ENCODE results near the gene ELMO1. TPM values are rescaled to one million over a fixed set of nuclear protein-coding genes. Genes with fewer than 3 reads are reported as not detected.
"Not testable (repeated sequence)": the region's sequence is repeated elsewhere in the genome, so short reads cannot be mapped to it uniquely, and the experiment has no call there.

ELMO1 gene
- total RNA-seq, 1 donor from 2014 or later: 66.1 TPM

DNA sequence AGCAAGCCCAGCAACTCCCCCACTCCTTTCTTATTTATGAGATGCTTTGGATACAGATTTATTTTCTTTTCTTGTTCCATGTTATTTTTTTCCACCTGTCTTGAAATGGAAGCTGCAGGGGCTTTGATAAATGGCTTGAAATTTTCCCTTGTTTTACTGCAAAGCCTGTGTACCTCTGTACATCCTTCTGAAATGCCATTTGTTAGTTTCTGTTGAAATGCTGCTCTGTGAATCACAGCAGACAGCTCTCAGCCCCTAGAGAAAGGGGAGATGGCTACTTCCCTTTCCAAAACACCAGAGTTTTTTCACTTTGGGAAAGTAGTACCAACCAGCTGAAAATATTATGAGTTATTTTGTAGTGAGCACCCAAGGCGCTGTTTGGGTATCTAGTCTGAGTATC lies 304.2 kb downstream of the ELMO1 start:
- TF ChIP-seq, protein P1, sequence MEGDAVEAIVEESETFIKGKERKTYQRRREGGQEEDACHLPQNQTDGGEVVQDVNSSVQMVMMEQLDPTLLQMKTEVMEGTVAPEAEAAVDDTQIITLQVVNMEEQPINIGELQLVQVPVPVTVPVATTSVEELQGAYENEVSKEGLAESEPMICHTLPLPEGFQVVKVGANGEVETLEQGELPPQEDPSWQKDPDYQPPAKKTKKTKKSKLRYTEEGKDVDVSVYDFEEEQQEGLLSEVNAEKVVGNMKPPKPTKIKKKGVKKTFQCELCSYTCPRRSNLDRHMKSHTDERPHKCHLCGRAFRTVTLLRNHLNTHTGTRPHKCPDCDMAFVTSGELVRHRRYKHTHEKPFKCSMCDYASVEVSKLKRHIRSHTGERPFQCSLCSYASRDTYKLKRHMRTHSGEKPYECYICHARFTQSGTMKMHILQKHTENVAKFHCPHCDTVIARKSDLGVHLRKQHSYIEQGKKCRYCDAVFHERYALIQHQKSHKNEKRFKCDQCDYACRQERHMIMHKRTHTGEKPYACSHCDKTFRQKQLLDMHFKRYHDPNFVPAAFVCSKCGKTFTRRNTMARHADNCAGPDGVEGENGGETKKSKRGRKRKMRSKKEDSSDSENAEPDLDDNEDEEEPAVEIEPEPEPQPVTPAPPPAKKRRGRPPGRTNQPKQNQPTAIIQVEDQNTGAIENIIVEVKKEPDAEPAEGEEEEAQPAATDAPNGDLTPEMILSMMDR (IDR thresholded peaks at IDR 0.05; ENCODE audit: unreplicated experiment): no peak
- DNase-seq (ENCODE audit: low spot score, unreplicated experiment): no peak
- Mint-ChIP-seq H3K36me3 (ENCODE audit: insufficient read depth) (peaks cover 23% of the 10 kb centered on the region), H3K27me3 (no peaks in the 10 kb centered on the region), H3K9me3 (ENCODE audit: low read depth) (peaks cover 25% of the 10 kb centered on the region), H3K4me3 (ENCODE audit: low read depth) (no peak overlapping the region), H3K4me1 (ENCODE audit: low read depth) (peaks cover 8% of the 10 kb centered on the region), H3K27ac (no peak overlapping the region)

DNA sequence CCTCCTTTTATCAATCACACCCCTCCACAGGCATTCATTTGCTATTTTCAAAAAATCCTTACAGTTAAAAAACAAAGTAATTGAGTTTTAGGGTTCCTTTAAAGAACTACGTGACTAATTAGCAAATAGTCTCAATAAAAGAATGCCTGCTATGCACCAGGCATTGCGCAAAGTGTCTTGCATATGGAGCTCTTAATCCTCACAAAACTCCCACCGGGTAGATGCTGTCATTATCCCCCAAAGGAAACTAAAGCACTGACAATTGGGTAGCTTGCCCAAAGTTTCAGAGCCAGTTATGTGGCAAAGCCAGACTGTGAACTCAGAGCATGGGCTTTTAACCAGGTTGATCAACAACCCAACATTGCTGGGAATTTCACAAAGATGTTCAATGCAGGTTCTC lies 305.7 kb downstream of the ELMO1 start:
- Mint-ChIP-seq H3K4me1 (ENCODE audit: low read depth) (peaks cover 2% of the 10 kb centered on the region), H3K9me3 (ENCODE audit: low read depth) (peaks cover 37% of the 10 kb centered on the region), H3K4me3 (ENCODE audit: low read depth) (no peak overlapping the region), H3K27ac (no peak overlapping the region), H3K27me3 (no peaks in the 10 kb centered on the region), H3K36me3 (ENCODE audit: insufficient read depth) (peaks cover 32% of the 10 kb centered on the region)
- no peak for DNase-seq (ENCODE audit: low spot score, unreplicated experiment)
- TF ChIP-seq, protein P1 (IDR thresholded peaks at IDR 0.05; ENCODE audit: unreplicated experiment): no peak

DNA sequence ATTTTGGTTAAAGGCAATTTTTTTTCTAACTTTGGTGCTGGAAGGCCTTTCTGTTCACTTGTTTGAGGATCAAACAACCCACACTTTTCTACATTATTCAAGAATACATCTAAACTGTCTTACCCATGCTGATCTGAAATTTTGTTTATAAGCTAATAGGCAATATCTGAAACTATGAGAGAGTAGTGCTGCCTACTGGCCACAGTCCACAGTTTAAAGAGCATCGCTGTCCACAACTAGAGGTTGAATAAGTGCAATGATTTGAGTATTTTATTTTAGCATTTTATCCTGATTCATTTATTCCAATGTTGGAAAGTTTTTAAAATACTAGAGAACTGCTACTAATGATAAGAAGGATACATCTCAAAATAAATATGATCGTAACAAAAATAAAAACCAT lies 306.9 kb downstream of the ELMO1 start:
- H3K9me3 Mint-ChIP-seq (ENCODE audit: low read depth): peaks cover 40% of the 10 kb centered on the region
- peaks cover 34% of the 10 kb centered on the region for H3K36me3 Mint-ChIP-seq (ENCODE audit: insufficient read depth)
- TF ChIP-seq, protein P1 (IDR thresholded peaks at IDR 0.05; ENCODE audit: unreplicated experiment): no peak
- H3K4me3 Mint-ChIP-seq (ENCODE audit: low read depth): no peak overlapping the region
- H3K4me1 Mint-ChIP-seq (ENCODE audit: low read depth): peaks cover 4% of the 10 kb centered on the region
- no peaks in the 10 kb centered on the region for H3K27me3 Mint-ChIP-seq
- DNase-seq (ENCODE audit: low spot score, unreplicated experiment): no peak
- no peak overlapping the region for H3K27ac Mint-ChIP-seq

DNA sequence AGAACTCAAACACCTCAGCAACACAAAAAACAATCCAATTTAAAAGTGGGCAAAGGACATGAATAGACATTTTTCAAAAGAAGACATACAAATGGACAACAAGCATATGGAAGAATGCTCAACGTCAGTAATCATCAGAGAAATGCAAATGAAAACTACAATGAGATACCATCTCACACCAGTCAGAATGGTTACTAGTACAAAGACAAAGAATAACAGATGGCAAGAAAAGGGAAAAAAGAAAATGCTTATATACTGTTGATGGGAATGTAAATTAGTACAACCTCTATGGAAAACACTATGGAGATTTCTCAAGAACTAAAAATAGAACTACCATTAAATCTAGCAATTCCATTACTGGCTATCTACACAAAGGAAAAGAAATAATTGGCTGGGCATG lies 314.8 kb downstream of the ELMO1 start:
- Mint-ChIP-seq H3K36me3 (ENCODE audit: insufficient read depth) (peaks cover 43% of the 10 kb centered on the region), H3K9me3 (ENCODE audit: low read depth) (peaks cover 23% of the 10 kb centered on the region)
- not testable (repeated sequence) for H3K27me3 Mint-ChIP-seq; DNase-seq (ENCODE audit: low spot score, unreplicated experiment); H3K4me3 Mint-ChIP-seq (ENCODE audit: low read depth); H3K4me1 Mint-ChIP-seq (ENCODE audit: low read depth); H3K27ac Mint-ChIP-seq

DNA sequence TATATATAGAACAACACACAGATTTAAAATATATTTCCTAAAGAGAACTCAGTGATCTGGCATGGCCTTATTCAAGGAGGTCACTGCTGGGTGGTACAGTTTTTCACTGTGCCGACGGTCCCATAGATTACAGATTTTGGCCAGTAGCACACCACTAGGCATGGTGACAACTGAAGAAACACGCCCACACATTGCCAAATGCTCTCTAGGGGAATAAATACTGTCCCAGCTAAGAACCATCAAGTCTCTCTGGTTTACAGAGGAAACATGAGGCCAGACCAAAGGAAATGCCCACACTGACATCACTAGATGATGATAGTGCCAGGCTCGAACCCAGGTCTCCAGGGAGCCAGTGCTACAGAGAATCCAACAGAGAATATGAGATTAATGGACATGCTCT lies 316.8 kb downstream of the ELMO1 start:
- peaks cover 1% of the 10 kb centered on the region for H3K4me1 Mint-ChIP-seq (ENCODE audit: low read depth)
- H3K9me3 Mint-ChIP-seq (ENCODE audit: low read depth): peaks cover 10% of the 10 kb centered on the region
- DNase-seq (ENCODE audit: low spot score, unreplicated experiment): no peak
- no peak overlapping the region for H3K27ac Mint-ChIP-seq
- H3K4me3 Mint-ChIP-seq (ENCODE audit: low read depth): no peak overlapping the region
- H3K27me3 Mint-ChIP-seq: no peaks in the 10 kb centered on the region
- H3K36me3 Mint-ChIP-seq (ENCODE audit: insufficient read depth): peaks cover 34% of the 10 kb centered on the region
- TF ChIP-seq, protein P1 (IDR thresholded peaks at IDR 0.05; ENCODE audit: unreplicated experiment): no peak

DNA sequence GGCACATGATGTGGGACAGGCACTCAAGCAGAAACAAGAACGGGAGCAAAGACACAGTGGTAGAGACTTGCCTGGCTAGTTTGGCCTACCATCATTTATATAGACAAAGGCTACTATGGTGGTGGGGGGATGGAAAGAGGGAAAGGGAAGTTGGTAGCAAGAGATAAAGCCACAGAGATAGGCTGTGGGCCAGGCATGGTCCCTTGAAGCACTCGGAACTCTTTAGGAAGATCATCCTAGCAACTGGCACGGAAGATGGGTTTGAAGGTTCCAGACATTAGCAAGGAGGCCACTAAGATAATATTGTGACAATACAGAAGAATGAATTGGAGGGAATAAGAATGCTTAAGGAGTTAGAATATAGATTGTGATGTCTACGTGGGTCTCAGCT lies 319.6 kb downstream of the ELMO1 start:
- Mint-ChIP-seq H3K4me1 (ENCODE audit: low read depth) (no peaks in the 10 kb centered on the region), H3K27ac (no peak overlapping the region), H3K4me3 (ENCODE audit: low read depth) (no peak overlapping the region), H3K36me3 (ENCODE audit: insufficient read depth) (peaks cover 32% of the 10 kb centered on the region), H3K9me3 (ENCODE audit: low read depth) (peaks cover 10% of the 10 kb centered on the region), H3K27me3 (no peaks in the 10 kb centered on the region)
- no peak for DNase-seq (ENCODE audit: low spot score, unreplicated experiment)
- TF ChIP-seq, protein P1 (IDR thresholded peaks at IDR 0.05; ENCODE audit: unreplicated experiment): no peak
